ENCODE results near the gene FAF2.
"Not testable (repeated sequence)": the region's sequence is repeated elsewhere in the genome, so short reads cannot be mapped to it uniquely, and the experiment has no call there.

FAF2 gene

DNA sequence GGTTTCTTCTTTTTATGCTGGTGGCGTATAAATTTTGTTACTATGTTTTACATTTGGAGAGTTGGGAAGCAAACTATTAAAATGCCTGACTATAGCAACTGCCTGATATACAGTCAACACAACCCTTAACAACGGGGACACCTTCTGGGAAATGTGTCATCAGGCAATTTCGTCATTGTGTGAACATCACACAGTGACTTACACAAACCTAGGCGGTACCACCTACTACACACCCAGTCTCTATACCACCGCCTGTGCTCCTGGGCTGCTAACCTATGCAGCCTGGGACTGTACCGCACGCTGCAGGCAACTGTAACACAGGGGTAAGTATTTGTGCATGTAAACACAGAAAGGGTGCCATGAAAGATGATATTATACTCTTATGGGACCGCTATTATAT is 99.6 kb downstream of the FAF2 start:
- DNase-seq (ENCODE audit: low read depth in 1 of 2, low spot score in 1 of 2): no peak
- Histone ChIP-seq H3K27me3 (ENCODE audit: insufficient read depth, poor library complexity, severe bottlenecking) (no peaks in the 10 kb centered on the region), H3K27ac (replicated peaks) (no peak overlapping the region), H3K4me3 (replicated peaks; ENCODE audit: insufficient read depth, low read length) (no peak overlapping the region)
- TF ChIP-seq, protein P1, sequence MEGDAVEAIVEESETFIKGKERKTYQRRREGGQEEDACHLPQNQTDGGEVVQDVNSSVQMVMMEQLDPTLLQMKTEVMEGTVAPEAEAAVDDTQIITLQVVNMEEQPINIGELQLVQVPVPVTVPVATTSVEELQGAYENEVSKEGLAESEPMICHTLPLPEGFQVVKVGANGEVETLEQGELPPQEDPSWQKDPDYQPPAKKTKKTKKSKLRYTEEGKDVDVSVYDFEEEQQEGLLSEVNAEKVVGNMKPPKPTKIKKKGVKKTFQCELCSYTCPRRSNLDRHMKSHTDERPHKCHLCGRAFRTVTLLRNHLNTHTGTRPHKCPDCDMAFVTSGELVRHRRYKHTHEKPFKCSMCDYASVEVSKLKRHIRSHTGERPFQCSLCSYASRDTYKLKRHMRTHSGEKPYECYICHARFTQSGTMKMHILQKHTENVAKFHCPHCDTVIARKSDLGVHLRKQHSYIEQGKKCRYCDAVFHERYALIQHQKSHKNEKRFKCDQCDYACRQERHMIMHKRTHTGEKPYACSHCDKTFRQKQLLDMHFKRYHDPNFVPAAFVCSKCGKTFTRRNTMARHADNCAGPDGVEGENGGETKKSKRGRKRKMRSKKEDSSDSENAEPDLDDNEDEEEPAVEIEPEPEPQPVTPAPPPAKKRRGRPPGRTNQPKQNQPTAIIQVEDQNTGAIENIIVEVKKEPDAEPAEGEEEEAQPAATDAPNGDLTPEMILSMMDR (IDR thresholded peaks at IDR 0.05; ENCODE audit: insufficient read depth, low read length): no peak
- TF ChIP-seq, protein P2, sequence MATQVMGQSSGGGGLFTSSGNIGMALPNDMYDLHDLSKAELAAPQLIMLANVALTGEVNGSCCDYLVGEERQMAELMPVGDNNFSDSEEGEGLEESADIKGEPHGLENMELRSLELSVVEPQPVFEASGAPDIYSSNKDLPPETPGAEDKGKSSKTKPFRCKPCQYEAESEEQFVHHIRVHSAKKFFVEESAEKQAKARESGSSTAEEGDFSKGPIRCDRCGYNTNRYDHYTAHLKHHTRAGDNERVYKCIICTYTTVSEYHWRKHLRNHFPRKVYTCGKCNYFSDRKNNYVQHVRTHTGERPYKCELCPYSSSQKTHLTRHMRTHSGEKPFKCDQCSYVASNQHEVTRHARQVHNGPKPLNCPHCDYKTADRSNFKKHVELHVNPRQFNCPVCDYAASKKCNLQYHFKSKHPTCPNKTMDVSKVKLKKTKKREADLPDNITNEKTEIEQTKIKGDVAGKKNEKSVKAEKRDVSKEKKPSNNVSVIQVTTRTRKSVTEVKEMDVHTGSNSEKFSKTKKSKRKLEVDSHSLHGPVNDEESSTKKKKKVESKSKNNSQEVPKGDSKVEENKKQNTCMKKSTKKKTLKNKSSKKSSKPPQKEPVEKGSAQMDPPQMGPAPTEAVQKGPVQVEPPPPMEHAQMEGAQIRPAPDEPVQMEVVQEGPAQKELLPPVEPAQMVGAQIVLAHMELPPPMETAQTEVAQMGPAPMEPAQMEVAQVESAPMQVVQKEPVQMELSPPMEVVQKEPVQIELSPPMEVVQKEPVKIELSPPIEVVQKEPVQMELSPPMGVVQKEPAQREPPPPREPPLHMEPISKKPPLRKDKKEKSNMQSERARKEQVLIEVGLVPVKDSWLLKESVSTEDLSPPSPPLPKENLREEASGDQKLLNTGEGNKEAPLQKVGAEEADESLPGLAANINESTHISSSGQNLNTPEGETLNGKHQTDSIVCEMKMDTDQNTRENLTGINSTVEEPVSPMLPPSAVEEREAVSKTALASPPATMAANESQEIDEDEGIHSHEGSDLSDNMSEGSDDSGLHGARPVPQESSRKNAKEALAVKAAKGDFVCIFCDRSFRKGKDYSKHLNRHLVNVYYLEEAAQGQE (IDR thresholded peaks at IDR 0.05; ENCODE audit: insufficient replicate concordance, low read depth): no peak
- TF ChIP-seq POLR2AphosphoS5 (IDR thresholded peaks at IDR 0.05; ENCODE audit: low read depth) (no peak), SPI1 (IDR thresholded peaks at IDR 0.05; ENCODE audit: borderline replicate concordance, low read depth) (no peak), GABPA (IDR thresholded peaks at IDR 0.05; ENCODE audit: low read depth) (no peak)

DNA sequence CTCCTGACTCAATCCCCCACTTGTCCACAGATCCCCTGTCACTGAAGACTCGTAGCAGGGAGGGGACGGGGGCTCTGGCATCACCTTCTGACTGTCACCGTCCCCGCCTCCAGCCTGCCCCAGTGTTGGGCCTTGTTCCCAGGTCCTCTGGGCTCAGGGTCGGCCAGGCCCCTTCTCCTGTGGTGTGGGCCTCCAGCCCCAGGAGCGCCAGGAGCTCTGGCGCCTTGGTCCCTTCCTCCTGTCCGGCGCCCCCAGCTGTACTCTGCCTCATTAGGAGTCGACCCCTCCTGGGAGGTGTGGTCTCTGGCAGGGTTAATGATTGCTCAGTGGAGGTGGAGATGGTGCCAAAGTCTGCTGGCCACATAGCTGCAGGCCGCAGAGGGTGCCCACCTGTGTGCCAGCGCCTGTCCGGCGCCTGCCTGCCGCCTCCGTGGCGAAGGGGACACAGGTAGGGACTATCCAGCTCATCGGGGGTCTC is 100.8 kb downstream of the FAF2 start, which contains the start of gene CDHR2:
TSS of gene CDHR2 (plus strand) at position 376 of the 478 bp plus-strand sequence. CDS start 16,011 bp downstream, outside the sequence.
- Histone ChIP-seq H3K27me3 (ENCODE audit: insufficient read depth, poor library complexity, severe bottlenecking) (no peaks in the 10 kb centered on the region), H3K4me3 (replicated peaks; ENCODE audit: insufficient read depth, low read length) (no peak within 1 kb of the TSS), H3K27ac (replicated peaks) (no peak within 1 kb of the TSS)
- TF ChIP-seq POLR2AphosphoS5 (IDR thresholded peaks at IDR 0.05; ENCODE audit: low read depth) (0 out of 2 replicates have a peak, but pooled peaks have one; percentile 3), GABPA (IDR thresholded peaks at IDR 0.05; ENCODE audit: low read depth) (no peak)
- no peak for DNase-seq (ENCODE audit: low read depth in 1 of 2, low spot score in 1 of 2)

DNA sequence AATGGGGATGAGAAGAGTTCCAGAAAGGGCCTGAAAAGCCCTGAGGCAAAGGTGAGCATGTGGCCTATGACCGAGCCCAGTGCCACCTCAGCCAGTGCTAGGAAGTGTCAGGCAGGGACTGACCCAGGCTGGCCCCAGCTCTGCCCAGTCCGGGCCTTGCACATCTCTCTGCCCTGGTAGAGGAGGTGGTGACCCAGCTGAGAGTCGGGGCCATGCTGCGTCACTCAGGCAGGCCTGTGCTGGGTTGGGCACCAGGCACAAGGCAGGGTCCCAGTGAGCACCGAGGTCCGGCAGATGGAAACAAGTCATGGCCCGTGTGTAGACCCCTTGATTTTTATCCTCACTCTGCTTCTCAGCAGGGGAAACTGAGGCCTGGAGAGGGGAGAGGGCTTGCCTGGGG is 101.7 kb downstream of the FAF2 start:
- no peak overlapping the region for H3K27ac ChIP-seq (replicated peaks)
- TF ChIP-seq, protein P2 (IDR thresholded peaks at IDR 0.05; ENCODE audit: insufficient replicate concordance, low read depth): no peak
- TF ChIP-seq SPI1 (IDR thresholded peaks at IDR 0.05; ENCODE audit: borderline replicate concordance, low read depth) (no peak), POLR2AphosphoS5 (IDR thresholded peaks at IDR 0.05; ENCODE audit: low read depth) (no peak), GABPA (IDR thresholded peaks at IDR 0.05; ENCODE audit: low read depth) (no peak)
- TF ChIP-seq, protein P1 (IDR thresholded peaks at IDR 0.05; ENCODE audit: insufficient read depth, low read length): no peak
- no peak overlapping the region for H3K4me3 ChIP-seq (replicated peaks; ENCODE audit: insufficient read depth, low read length)
- DNase-seq (ENCODE audit: low read depth in 1 of 2, low spot score in 1 of 2): no peak
- H3K27me3 ChIP-seq (ENCODE audit: insufficient read depth, poor library complexity, severe bottlenecking): no peaks in the 10 kb centered on the region

DNA sequence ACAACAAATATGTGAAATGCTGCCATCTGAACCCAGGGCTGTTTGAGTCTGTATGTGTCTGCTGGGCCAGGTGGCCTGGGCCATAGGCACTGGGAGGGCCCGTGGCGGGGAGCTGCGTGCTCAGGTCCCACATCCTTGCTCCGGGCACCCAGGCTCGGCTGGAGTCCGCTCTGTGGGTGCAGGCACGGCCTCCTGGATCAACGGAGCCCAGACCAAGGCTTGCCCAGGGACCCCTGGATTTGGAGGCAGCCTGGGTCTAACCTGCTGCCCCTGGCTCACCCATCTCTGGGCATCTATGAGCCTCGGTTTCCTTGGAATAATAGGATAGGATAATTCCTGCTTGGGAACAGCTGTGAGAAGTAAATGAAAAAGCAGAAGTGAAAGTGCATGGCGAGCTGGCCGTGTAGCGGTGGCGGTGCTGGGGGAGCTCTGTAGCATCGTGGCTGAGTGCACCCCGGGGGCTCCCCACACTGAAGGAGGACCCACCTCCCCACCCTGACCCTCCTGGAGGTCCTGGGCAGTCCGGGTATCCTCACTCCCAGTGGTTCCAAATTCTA is 102.2 kb downstream of the FAF2 start:
- no peak for DNase-seq (ENCODE audit: low read depth in 1 of 2, low spot score in 1 of 2)
- no peak overlapping the region for H3K27ac ChIP-seq (replicated peaks)
- TF ChIP-seq GABPA (IDR thresholded peaks at IDR 0.05; ENCODE audit: low read depth): no peak
- TF ChIP-seq, protein P1 (IDR thresholded peaks at IDR 0.05; ENCODE audit: insufficient read depth, low read length): no peak
- TF ChIP-seq, protein P2 (IDR thresholded peaks at IDR 0.05; ENCODE audit: insufficient replicate concordance, low read depth): no peak
- TF ChIP-seq SPI1 (IDR thresholded peaks at IDR 0.05; ENCODE audit: borderline replicate concordance, low read depth): peak; percentile 96
- no peak for TF ChIP-seq POLR2AphosphoS5 (IDR thresholded peaks at IDR 0.05; ENCODE audit: low read depth)
- 0 out of 2 replicates have a peak overlapping the region, but pooled peaks have one; percentile 4 for H3K4me3 ChIP-seq (replicated peaks; ENCODE audit: insufficient read depth, low read length)
- H3K27me3 ChIP-seq (ENCODE audit: insufficient read depth, poor library complexity, severe bottlenecking): no peaks in the 10 kb centered on the region

DNA sequence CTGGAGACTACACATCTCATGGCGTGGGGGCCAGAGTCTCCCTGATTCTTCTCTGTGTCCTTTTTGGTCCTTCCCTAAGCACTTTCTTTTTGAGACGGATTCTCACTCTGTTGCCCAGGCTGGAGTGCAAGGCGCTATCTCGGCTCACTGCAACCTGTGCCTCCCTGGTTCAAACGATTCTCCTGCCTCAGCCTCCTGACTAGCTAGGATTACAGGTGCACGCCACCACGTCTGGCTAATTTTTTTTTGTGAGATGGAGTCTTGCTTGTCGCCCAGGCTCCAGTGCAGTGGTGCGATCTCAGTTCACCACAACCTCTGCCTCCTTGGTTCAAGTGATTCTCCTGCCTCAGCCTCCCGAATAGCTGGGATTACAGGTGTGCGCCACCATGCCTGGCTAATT is 102.8 kb downstream of the FAF2 start:
- not testable (repeated sequence) for DNase-seq (ENCODE audit: low read depth in 1 of 2, low spot score in 1 of 2); H3K27me3 ChIP-seq (ENCODE audit: insufficient read depth, poor library complexity, severe bottlenecking); H3K4me3 ChIP-seq (replicated peaks; ENCODE audit: insufficient read depth, low read length); H3K27ac ChIP-seq (replicated peaks)

All from HL-60 (cell line).